GM12892 (cell line): ENCODE data around the gene JMJD8.

Experiments used
- POLR2A ChIP-seq: IDR thresholded peaks from 2 replicates; pipeline ENCODE4 v1.6.1; 2011; ENCODE audit warnings: low read depth, low read length, control low read depth
- POLR2AphosphoS5 ChIP-seq: IDR thresholded peaks from 2 replicates; pipeline ENCODE4 v1.6.1; 2011; ENCODE audit warnings: low read depth, low read length, control low read depth

GRCh38 chr16:634051-634670 is 50.0 kb downstream of the JMJD8 start:
- no peak for TF ChIP-seq POLR2AphosphoS5
- no peak for TF ChIP-seq POLR2A
